Measurements from ENCODE around the gene ANXA2.
"Not testable (repeated sequence)": the region's sequence is repeated elsewhere in the genome, so short reads cannot be mapped to it uniquely, and the experiment has no call there.

DNA sequence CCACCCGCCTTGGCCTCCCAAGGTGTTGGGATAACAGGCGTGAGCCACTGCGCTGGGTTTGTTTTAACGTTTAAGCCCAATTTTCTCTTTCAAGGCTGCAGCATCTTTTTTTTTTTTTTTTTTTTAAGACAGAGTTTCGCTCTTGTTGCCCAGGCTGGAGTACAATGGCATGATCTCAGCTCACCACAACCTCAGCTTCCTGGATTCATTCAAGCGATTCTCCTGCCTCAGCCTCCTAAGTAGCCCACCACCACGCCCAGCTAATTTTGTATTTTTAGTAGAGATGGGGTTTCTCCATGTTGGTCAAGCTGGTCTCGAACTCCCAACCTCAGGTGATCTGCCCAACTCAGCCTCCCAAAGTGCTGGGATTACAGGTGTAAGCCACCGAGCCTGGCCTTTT lies 12.6 kb upstream of the ANXA2 start:
- TF ChIP-seq ARNTL (CRISPR knock-in tag; IDR thresholded peaks at IDR 0.05; ENCODE audit: borderline replicate concordance, low read depth); ZFP30 (CRISPR knock-in tag; IDR thresholded peaks at IDR 0.05); RARB (CRISPR knock-in tag; IDR thresholded peaks at IDR 0.05); ZNF565 (CRISPR knock-in tag; conservative IDR thresholded peaks at IDR 0.05; ENCODE audit: low read depth); ESRRG (CRISPR knock-in tag; IDR thresholded peaks at IDR 0.05); BACH2 (CRISPR knock-in tag; IDR thresholded peaks at IDR 0.05; ENCODE audit: borderline replicate concordance); GLIS3 (CRISPR knock-in tag; IDR thresholded peaks at IDR 0.05); OSR1 (CRISPR knock-in tag; IDR thresholded peaks at IDR 0.05); ZNF70 (CRISPR knock-in tag; IDR thresholded peaks at IDR 0.05): not testable (repeated sequence)
- TF ChIP-seq, protein P1, sequence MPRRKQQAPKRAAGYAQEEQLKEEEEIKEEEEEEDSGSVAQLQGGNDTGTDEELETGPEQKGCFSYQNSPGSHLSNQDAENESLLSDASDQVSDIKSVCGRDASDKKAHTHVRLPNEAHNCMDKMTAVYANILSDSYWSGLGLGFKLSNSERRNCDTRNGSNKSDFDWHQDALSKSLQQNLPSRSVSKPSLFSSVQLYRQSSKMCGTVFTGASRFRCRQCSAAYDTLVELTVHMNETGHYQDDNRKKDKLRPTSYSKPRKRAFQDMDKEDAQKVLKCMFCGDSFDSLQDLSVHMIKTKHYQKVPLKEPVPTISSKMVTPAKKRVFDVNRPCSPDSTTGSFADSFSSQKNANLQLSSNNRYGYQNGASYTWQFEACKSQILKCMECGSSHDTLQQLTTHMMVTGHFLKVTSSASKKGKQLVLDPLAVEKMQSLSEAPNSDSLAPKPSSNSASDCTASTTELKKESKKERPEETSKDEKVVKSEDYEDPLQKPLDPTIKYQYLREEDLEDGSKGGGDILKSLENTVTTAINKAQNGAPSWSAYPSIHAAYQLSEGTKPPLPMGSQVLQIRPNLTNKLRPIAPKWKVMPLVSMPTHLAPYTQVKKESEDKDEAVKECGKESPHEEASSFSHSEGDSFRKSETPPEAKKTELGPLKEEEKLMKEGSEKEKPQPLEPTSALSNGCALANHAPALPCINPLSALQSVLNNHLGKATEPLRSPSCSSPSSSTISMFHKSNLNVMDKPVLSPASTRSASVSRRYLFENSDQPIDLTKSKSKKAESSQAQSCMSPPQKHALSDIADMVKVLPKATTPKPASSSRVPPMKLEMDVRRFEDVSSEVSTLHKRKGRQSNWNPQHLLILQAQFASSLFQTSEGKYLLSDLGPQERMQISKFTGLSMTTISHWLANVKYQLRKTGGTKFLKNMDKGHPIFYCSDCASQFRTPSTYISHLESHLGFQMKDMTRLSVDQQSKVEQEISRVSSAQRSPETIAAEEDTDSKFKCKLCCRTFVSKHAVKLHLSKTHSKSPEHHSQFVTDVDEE (CRISPR knock-in tag; IDR thresholded peaks at IDR 0.05): not testable (repeated sequence)
- TF ChIP-seq, protein P2, sequence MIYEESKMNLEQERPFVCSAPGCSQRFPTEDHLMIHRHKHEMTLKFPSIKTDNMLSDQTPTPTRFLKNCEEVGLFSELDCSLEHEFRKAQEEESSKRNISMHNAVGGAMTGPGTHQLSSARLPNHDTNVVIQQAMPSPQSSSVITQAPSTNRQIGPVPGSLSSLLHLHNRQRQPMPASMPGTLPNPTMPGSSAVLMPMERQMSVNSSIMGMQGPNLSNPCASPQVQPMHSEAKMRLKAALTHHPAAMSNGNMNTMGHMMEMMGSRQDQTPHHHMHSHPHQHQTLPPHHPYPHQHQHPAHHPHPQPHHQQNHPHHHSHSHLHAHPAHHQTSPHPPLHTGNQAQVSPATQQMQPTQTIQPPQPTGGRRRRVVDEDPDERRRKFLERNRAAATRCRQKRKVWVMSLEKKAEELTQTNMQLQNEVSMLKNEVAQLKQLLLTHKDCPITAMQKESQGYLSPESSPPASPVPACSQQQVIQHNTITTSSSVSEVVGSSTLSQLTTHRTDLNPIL (CRISPR knock-in tag; IDR thresholded peaks at IDR 0.05; ENCODE audit: low read depth): not testable (repeated sequence)

All from SK-N-SH treated with all-trans-retinoic acid at 6 μM for 48 hours (cell line).